Measurements from ENCODE around the gene C1QA.

- TF ChIP-seq CTCF (IDR thresholded peaks at IDR 0.05; ENCODE audit: poor library complexity) (no peak), EZH2phosphoT487 (IDR thresholded peaks at IDR 0.05; ENCODE audit: low read depth, severe bottlenecking, unreplicated experiment) (no peak), EZH2 (IDR thresholded peaks at IDR 0.05; ENCODE audit: borderline replicate concordance) (no peak)
Observed at GRCh38 chr1:22650089-22650693, 13.8 kb downstream of the C1QA start.
